Keratinocyte (primary cell): ENCODE data around the gene KBTBD12. TPM values are rescaled to one million over a fixed set of nuclear protein-coding genes. Genes with fewer than 3 reads are reported as not detected.

Source experiments
- DNase-seq: peaks from one replicate; pipeline ENCODE4 v3.0.0-alpha.2; 2011; ENCODE audit warnings: low read depth, missing footprints, low spot score
- FAIRE-seq: peaks from 2 replicates; lab custom pipeline; 2011; peaks lifted over from hg19 to GRCh38; lab: Jason Lieb, UNC
- H2AFZ ChIP-seq: 2 replicates; pipeline ENCODE4 v1.6.0; 2012; ENCODE audit warnings: low read length, control low read depth, inconsistent platforms; ENCODE audit not compliant: control insufficient read depth
- H3K27ac ChIP-seq: 2 replicates; pipeline ENCODE4 v1.5.1; 2011; ENCODE audit warnings: low read length; ENCODE audit not compliant: control insufficient read depth, insufficient read depth
- H3K27me3 ChIP-seq: 3 replicates; pipeline ENCODE4 v1.6.0; 2011; ENCODE audit warnings: low read length; ENCODE audit not compliant: control insufficient read depth, insufficient read depth; ENCODE audit errors: extremely low read depth
- H3K36me3 ChIP-seq, 2 experiments: 2 replicates in 1 of 2; 3 replicates in 1 of 2; pipeline ENCODE4 v1.5.1; 2011; ENCODE audit warnings: low read length in 2 of 2, mild to moderate bottlenecking in 1 of 2; ENCODE audit not compliant: control insufficient read depth in 2 of 2, insufficient read depth in 2 of 2; ENCODE audit errors: extremely low read depth in 1 of 2
- H3K4me1 ChIP-seq: 3 replicates; pipeline ENCODE4 v1.5.1; 2011; ENCODE audit warnings: low read length; ENCODE audit not compliant: control insufficient read depth, insufficient read depth; ENCODE audit errors: extremely low read depth
- H3K4me2 ChIP-seq: 3 replicates; pipeline ENCODE4 v1.6.0; 2011; ENCODE audit warnings: low read depth, low read length; ENCODE audit not compliant: control insufficient read depth, insufficient read depth; ENCODE audit errors: extremely low read depth
- H3K4me3 ChIP-seq, 3 experiments: fragments of 200-600 bp in 1 of 3; sonication (generic) in 1 of 3; 2 replicates in 2 of 3; 3 replicates in 1 of 3; pipeline ENCODE4 v1.5.1; 2011 to 2016; ENCODE audit warnings: low read length in 3 of 3, mild to moderate bottlenecking in 3 of 3, control low read depth in 2 of 3, inconsistent platforms in 1 of 3, low read depth in 1 of 3, mixed read lengths in 1 of 3, mixed run types in 1 of 3, moderate library complexity in 1 of 3; ENCODE audit not compliant: control insufficient read depth in 2 of 3, insufficient read depth in 2 of 3; ENCODE audit errors: extremely low read depth in 1 of 3
- H3K79me2 ChIP-seq: 2 replicates; pipeline ENCODE4 v1.6.0; 2012; ENCODE audit warnings: low read length; ENCODE audit not compliant: control insufficient read depth, insufficient read depth
- H3K9ac ChIP-seq: 3 replicates; pipeline ENCODE4 v1.6.0; 2011; ENCODE audit warnings: low read length; ENCODE audit not compliant: control insufficient read depth, insufficient read depth; ENCODE audit errors: extremely low read depth
- H3K9me1 ChIP-seq: 3 replicates; pipeline ENCODE4 v1.6.0; 2011; ENCODE audit warnings: low read length; ENCODE audit not compliant: control insufficient read depth, insufficient read depth; ENCODE audit errors: extremely low read depth
- H3K9me3 ChIP-seq: 2 replicates; pipeline ENCODE4 v1.5.1; 2012; ENCODE audit warnings: low read depth, low read length; ENCODE audit not compliant: control insufficient read depth
- H4K20me1 ChIP-seq: 3 replicates; pipeline ENCODE4 v1.6.0; 2011; ENCODE audit warnings: low read length; ENCODE audit not compliant: control insufficient read depth, insufficient read depth; ENCODE audit errors: extremely low read depth
- CTCF ChIP-seq, 3 experiments: IDR thresholded peaks in 1 of 3; conservative IDR thresholded peaks in 1 of 3; optimal IDR thresholded peaks in 1 of 3; 2 replicates in 2 of 3; 3 replicates in 1 of 3; pipeline versions ENCODE3 to v1.5.1; 2011; ENCODE audit warnings: low read length in 3 of 3, mild to moderate bottlenecking in 3 of 3, moderate library complexity in 2 of 3, control low read depth in 1 of 3, inconsistent platforms in 1 of 3; ENCODE audit not compliant: insufficient read depth in 2 of 3; ENCODE audit errors: extremely low read depth in 1 of 3
- EZH2 ChIP-seq: IDR thresholded peaks from one replicate; pipeline ENCODE4 v1.6.1; 2012; ENCODE audit warnings: inconsistent platforms, mild to moderate bottlenecking, low read length, moderate library complexity
- dilution Hi-C: fragments of 300-500 bp; cut with MboI; formaldehyde crosslinking; loops from one replicate; pipeline ENCODE4 v1.7.0; 2020; ENCODE audit warnings: low sequenced_read_pairs; ENCODE audit not compliant: extremely low pct_ligation_motif_present
- polyA plus RNA-seq, 5 experiments: library from polyadenylated mRNA; depleted of rRNA in 3 of 5; stranded (reverse) in 3 of 5; stranded (forward) in 1 of 5; unstranded in 1 of 5; fragments of >200 nt; gene quantifications; 1 replicate in 1 of 5; 2 replicates in 3 of 5; 3 replicates in 1 of 5; pipeline versions ENCODE4 v1.2.1 to v1.2.3, GENCODE V29; 2011 to 2012; ENCODE audit warnings: missing spikeins in 2 of 5, low read depth in 1 of 5, low replicate concordance in 1 of 5

KBTBD12 gene
- polyA plus RNA-seq, 1 donor (not counting 4 experiments of a cell fraction or from before 2014, with no cell fraction given) = not detected

- H3K9me3 ChIP-seq = no peaks in the 10 kb centered on the region
- H4K20me1 ChIP-seq = no peaks in the 10 kb centered on the region
- dilution Hi-C loops = no loop called here
- no peaks in the 10 kb centered on the region for H3K27me3 ChIP-seq
- no peak overlapping the region for H3K4me3 ChIP-seq
- TF ChIP-seq CTCF (optimal IDR thresholded peaks at IDR 0.05 in 1 of 3, IDR thresholded peaks at IDR 0.05 in 1 of 3, conservative IDR thresholded peaks at IDR 0.05 in 1 of 3; ENCODE audit: extremely low read depth in 1 of 3, insufficient read depth in 2 of 3, low read length in 3 of 3) = no peak
- no peak for TF ChIP-seq EZH2
- no peak overlapping the region for H3K4me2 ChIP-seq
- H2AFZ ChIP-seq = no peak overlapping the region
- DNase-seq = no peak
- H3K9me1 ChIP-seq = no peaks in the 10 kb centered on the region
- no peaks in the 10 kb centered on the region for H3K79me2 ChIP-seq
- H3K4me1 ChIP-seq = peaks cover 5% of the 10 kb centered on the region
- no peak overlapping the region for H3K27ac ChIP-seq
- H3K36me3 ChIP-seq = no peaks in the 10 kb centered on the region
- FAIRE-seq = no peak
- H3K9ac ChIP-seq = no peak overlapping the region
Measured at GRCh38 chr3:128004661-128005060, 89.6 kb downstream of the KBTBD12 start.

- no peaks in the 10 kb centered on the region for H4K20me1 ChIP-seq
- H3K9me3 ChIP-seq = no peaks in the 10 kb centered on the region
- H3K9me1 ChIP-seq = no peaks in the 10 kb centered on the region
- no peak overlapping the region for H3K9ac ChIP-seq
- no peak overlapping the region for H3K4me3 ChIP-seq
- H2AFZ ChIP-seq = no peak overlapping the region
- no peaks in the 10 kb centered on the region for H3K27me3 ChIP-seq
- H3K27ac ChIP-seq = no peak overlapping the region
- H3K79me2 ChIP-seq = no peaks in the 10 kb centered on the region
- DNase-seq (no peak), FAIRE-seq (no peak)
- H3K4me2 ChIP-seq = no peak overlapping the region
- peaks cover 18% of the 10 kb centered on the region for H3K4me1 ChIP-seq
- no peaks in the 10 kb centered on the region for H3K36me3 ChIP-seq
- TF ChIP-seq CTCF (optimal IDR thresholded peaks at IDR 0.05 in 1 of 3, IDR thresholded peaks at IDR 0.05 in 1 of 3, conservative IDR thresholded peaks at IDR 0.05 in 1 of 3; ENCODE audit: extremely low read depth in 1 of 3, insufficient read depth in 2 of 3, low read length in 3 of 3) = no peak
- TF ChIP-seq EZH2 = no peak
- dilution Hi-C loops = no loop called here
Measured at GRCh38 chr3:128006061-128007032, 91.3 kb downstream of the KBTBD12 start.
